ENCODE results near the gene MYO7A.

The MYO7A gene

GRCh38 chr11:77159937-77160495, 32.0 kb downstream of the MYO7A start:
- no peaks in the 10 kb centered on the region for H3K79me2 ChIP-seq (ENCODE audit: insufficient read depth, low read length)
- H3K4me1 ChIP-seq (ENCODE audit: insufficient read depth, low read length), result no peaks in the 10 kb centered on the region
- H3K4me2 ChIP-seq (ENCODE audit: insufficient read depth, low read length), result no peak overlapping the region
- no peaks in the 10 kb centered on the region for H3K9me3 ChIP-seq (ENCODE audit: insufficient read depth, low read length, severe bottlenecking)
- H3K36me3 ChIP-seq (ENCODE audit: insufficient read depth, low read length), result no peaks in the 10 kb centered on the region
- H3K9ac ChIP-seq (ENCODE audit: low read depth, low read length), result no peak overlapping the region
- H3K4me3 ChIP-seq (ENCODE audit: low read depth in 1 of 2, low read length in 2 of 2), result no peak overlapping the region
- DNase-seq (no peak), ATAC-seq (ENCODE audit: insufficient read depth, low read depth) (no peak)
- no peaks in the 10 kb centered on the region for H4K20me1 ChIP-seq (ENCODE audit: insufficient read depth, low read length)
- no peak overlapping the region for H3K27ac ChIP-seq (ENCODE audit: low read length)
- TF ChIP-seq CTCF (IDR thresholded peaks at IDR 0.05; ENCODE audit: borderline replicate concordance, extremely low read depth, low read length, poor library complexity, severe bottlenecking) (no peak), EZH2 (IDR thresholded peaks at IDR 0.05; ENCODE audit: borderline replicate concordance, low read depth, low read length, severe bottlenecking) (no peak)
- no peaks in the 10 kb centered on the region for H3K27me3 ChIP-seq (ENCODE audit: insufficient read depth, low read length, poor library complexity)
- no peak overlapping the region for H2AFZ ChIP-seq (ENCODE audit: low read depth, low read length)

DNA sequence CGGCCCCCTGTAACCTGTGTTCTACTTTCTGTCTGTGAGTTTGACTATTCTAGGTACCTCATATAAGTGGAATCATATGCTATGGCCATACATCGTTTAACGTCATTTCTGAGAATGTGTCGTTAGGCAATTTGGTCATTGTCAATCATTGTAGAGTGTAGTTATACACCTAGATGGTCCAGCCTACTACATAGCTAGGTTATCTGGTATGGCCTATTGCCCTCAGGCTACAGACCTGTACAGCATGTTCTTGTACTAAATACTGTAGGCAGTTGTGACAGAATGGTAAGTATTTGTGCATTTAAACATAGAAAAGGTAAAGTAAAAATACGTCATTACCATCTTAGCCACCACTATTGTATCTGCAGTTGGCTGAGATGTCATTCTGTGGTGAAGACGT, 35.2 kb downstream of the MYO7A start:
- no peaks in the 10 kb centered on the region for H4K20me1 ChIP-seq (ENCODE audit: insufficient read depth, low read length)
- DNase-seq, result no peak
- TF ChIP-seq CTCF (IDR thresholded peaks at IDR 0.05; ENCODE audit: borderline replicate concordance, extremely low read depth, low read length, poor library complexity, severe bottlenecking) (no peak), EZH2 (IDR thresholded peaks at IDR 0.05; ENCODE audit: borderline replicate concordance, low read depth, low read length, severe bottlenecking) (no peak)
- H2AFZ ChIP-seq (ENCODE audit: low read depth, low read length), result no peak overlapping the region
- H3K79me2 ChIP-seq (ENCODE audit: insufficient read depth, low read length), result no peaks in the 10 kb centered on the region
- no peaks in the 10 kb centered on the region for H3K27me3 ChIP-seq (ENCODE audit: insufficient read depth, low read length, poor library complexity)
- no peak for ATAC-seq (ENCODE audit: insufficient read depth, low read depth)
- no peak overlapping the region for H3K4me2 ChIP-seq (ENCODE audit: insufficient read depth, low read length)
- H3K27ac ChIP-seq (ENCODE audit: low read length), result no peak overlapping the region
- H3K9me3 ChIP-seq (ENCODE audit: insufficient read depth, low read length, severe bottlenecking), result no peaks in the 10 kb centered on the region
- no peaks in the 10 kb centered on the region for H3K4me1 ChIP-seq (ENCODE audit: insufficient read depth, low read length)
- no peak overlapping the region for H3K9ac ChIP-seq (ENCODE audit: low read depth, low read length)
- no peaks in the 10 kb centered on the region for H3K36me3 ChIP-seq (ENCODE audit: insufficient read depth, low read length)
- H3K4me3 ChIP-seq (ENCODE audit: low read depth in 1 of 2, low read length in 2 of 2), result no peak overlapping the region

- TF ChIP-seq CTCF (IDR thresholded peaks at IDR 0.05; ENCODE audit: borderline replicate concordance, extremely low read depth, low read length, poor library complexity, severe bottlenecking) (no peak), EZH2 (IDR thresholded peaks at IDR 0.05; ENCODE audit: borderline replicate concordance, low read depth, low read length, severe bottlenecking) (no peak)
- Histone ChIP-seq H3K36me3 (ENCODE audit: insufficient read depth, low read length) (no peaks in the 10 kb centered on the region), H3K27me3 (ENCODE audit: insufficient read depth, low read length, poor library complexity) (no peaks in the 10 kb centered on the region), H2AFZ (ENCODE audit: low read depth, low read length) (no peak overlapping the region), H3K79me2 (ENCODE audit: insufficient read depth, low read length) (no peaks in the 10 kb centered on the region), H3K9me3 (ENCODE audit: insufficient read depth, low read length, severe bottlenecking) (no peaks in the 10 kb centered on the region), H3K4me2 (ENCODE audit: insufficient read depth, low read length) (no peak overlapping the region), H4K20me1 (ENCODE audit: insufficient read depth, low read length) (no peaks in the 10 kb centered on the region), H3K9ac (ENCODE audit: low read depth, low read length) (no peak overlapping the region), H3K27ac (ENCODE audit: low read length) (no peak overlapping the region), H3K4me3 (ENCODE audit: low read depth in 1 of 2, low read length in 2 of 2) (no peak overlapping the region), H3K4me1 (ENCODE audit: insufficient read depth, low read length) (no peaks in the 10 kb centered on the region)
- DNase-seq, result no peak
- ATAC-seq (ENCODE audit: insufficient read depth, low read depth), result no peak
Observed at GRCh38 chr11:77165066-77165465, 37.0 kb downstream of the MYO7A start.

DNA sequence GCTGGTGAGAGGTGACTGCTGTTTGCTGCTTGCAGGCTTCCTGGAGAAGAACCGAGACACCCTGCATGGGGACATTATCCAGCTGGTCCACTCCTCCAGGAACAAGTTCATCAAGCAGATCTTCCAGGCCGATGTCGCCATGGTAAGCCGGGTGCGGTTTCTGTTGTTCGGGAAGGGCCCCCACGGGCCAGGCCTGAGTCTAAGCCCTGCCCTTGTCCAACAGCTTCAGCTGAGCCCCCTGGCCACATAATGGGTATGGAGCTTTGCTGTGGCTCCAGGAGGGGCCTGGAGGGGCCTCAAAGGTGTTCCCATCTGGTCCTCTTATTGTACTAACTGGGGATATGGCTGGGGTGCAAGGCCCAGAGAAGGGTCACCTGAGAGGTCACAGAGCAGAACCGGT, 38.0 kb downstream of the MYO7A start:
- TF ChIP-seq EZH2 (IDR thresholded peaks at IDR 0.05; ENCODE audit: borderline replicate concordance, low read depth, low read length, severe bottlenecking), result no peak
- TF ChIP-seq CTCF (IDR thresholded peaks at IDR 0.05; ENCODE audit: borderline replicate concordance, extremely low read depth, low read length, poor library complexity, severe bottlenecking), result no peak
- no peak overlapping the region for H2AFZ ChIP-seq (ENCODE audit: low read depth, low read length)
- H3K79me2 ChIP-seq (ENCODE audit: insufficient read depth, low read length), result no peaks in the 10 kb centered on the region
- no peaks in the 10 kb centered on the region for H3K9me3 ChIP-seq (ENCODE audit: insufficient read depth, low read length, severe bottlenecking)
- no peak overlapping the region for H3K27ac ChIP-seq (ENCODE audit: low read length)
- no peaks in the 10 kb centered on the region for H3K4me1 ChIP-seq (ENCODE audit: insufficient read depth, low read length)
- no peak for ATAC-seq (ENCODE audit: insufficient read depth, low read depth)
- no peak for DNase-seq
- H4K20me1 ChIP-seq (ENCODE audit: insufficient read depth, low read length), result no peaks in the 10 kb centered on the region
- no peaks in the 10 kb centered on the region for H3K36me3 ChIP-seq (ENCODE audit: insufficient read depth, low read length)
- no peak overlapping the region for H3K4me3 ChIP-seq (ENCODE audit: low read depth in 1 of 2, low read length in 2 of 2)
- no peak overlapping the region for H3K4me2 ChIP-seq (ENCODE audit: insufficient read depth, low read length)
- no peak overlapping the region for H3K9ac ChIP-seq (ENCODE audit: low read depth, low read length)
- no peaks in the 10 kb centered on the region for H3K27me3 ChIP-seq (ENCODE audit: insufficient read depth, low read length, poor library complexity)

Measured in DND-41 (cell line).